HEK293T (cell line): ENCODE data around the gene MTMR12.

Experiments used
- CTCF ChIA-PET: fragments of 350-600 bp; formaldehyde crosslinking; extraction: SDS; loops from one replicate; lab custom pipeline; 2021; ENCODE audit warnings: antibody characterized with exemption, inconsistent platforms; lab: Yijun Ruan, JAX
- POLR2A ChIA-PET: fragments of 350-600 bp; formaldehyde crosslinking; extraction: SDS; loops from one replicate; lab custom pipeline; 2020; ENCODE audit warnings: antibody characterized with exemption, inconsistent platforms; lab: Yijun Ruan, JAX
- DNase-seq: peaks from one replicate; pipeline ENCODE4 v3.0.0; 2012; ENCODE audit warnings: mixed read lengths; ENCODE audit errors: extremely low spot score
- ARNT ChIP-seq: fragments of 450-650 bp; IDR thresholded peaks from 2 replicates; pipeline ENCODE4 v1.6.1; 2017; ENCODE audit warnings: mild to moderate bottlenecking
- BHLHE40 ChIP-seq: fragments of 450-650 bp; IDR thresholded peaks from 2 replicates; pipeline ENCODE4 v1.6.1; 2016; ENCODE audit warnings: mild to moderate bottlenecking, moderate library complexity, borderline replicate concordance
- CTBP1 ChIP-seq: fragments of 450-650 bp; IDR thresholded peaks from 2 replicates; pipeline ENCODE4 v1.6.1; 2016; ENCODE audit warnings: borderline replicate concordance
- ELF4 ChIP-seq: fragments of 450-650 bp; IDR thresholded peaks from 2 replicates; pipeline ENCODE4 v1.6.1; 2017; ENCODE audit warnings: antibody characterized with exemption
- FOXA1 ChIP-seq: fragments of 450-650 bp; IDR thresholded peaks from 2 replicates; pipeline ENCODE4 v1.6.1; 2016; ENCODE audit warnings: mild to moderate bottlenecking
- FOXK2 ChIP-seq: fragments of 450-650 bp; IDR thresholded peaks from 2 replicates; pipeline ENCODE4 v1.6.1; 2016; ENCODE audit warnings: mild to moderate bottlenecking
- FOXM1 ChIP-seq: fragments of 450-650 bp; IDR thresholded peaks from 2 replicates; pipeline ENCODE4 v1.6.1; 2017; ENCODE audit warnings: mild to moderate bottlenecking, borderline replicate concordance
- HDGF ChIP-seq: fragments of 450-650 bp; IDR thresholded peaks from 2 replicates; pipeline ENCODE4 v1.6.1; 2017; ENCODE audit warnings: antibody characterized with exemption, borderline replicate concordance
- L3MBTL2 ChIP-seq: fragments of 450-650 bp; conservative IDR thresholded peaks from 2 replicates; pipeline ENCODE4 v1.6.1; 2016; ENCODE audit warnings: mild to moderate bottlenecking
- LEF1 ChIP-seq: fragments of 450-650 bp; IDR thresholded peaks from 2 replicates; pipeline ENCODE4 v1.6.1; 2017; ENCODE audit warnings: mild to moderate bottlenecking, borderline replicate concordance
- NFRKB ChIP-seq: fragments of 450-650 bp; IDR thresholded peaks from 2 replicates; pipeline ENCODE4 v1.6.1; 2016; ENCODE audit warnings: mild to moderate bottlenecking, moderate library complexity
- PKNOX1 ChIP-seq: fragments of 450-650 bp; IDR thresholded peaks from 2 replicates; pipeline ENCODE4 v1.6.1; 2016
- SP1 ChIP-seq: fragments of 450-650 bp; IDR thresholded peaks from 2 replicates; pipeline ENCODE4 v1.6.1; 2017
- SUZ12 ChIP-seq: fragments of 450-650 bp; IDR thresholded peaks from 2 replicates; pipeline ENCODE4 v1.6.1; 2016; ENCODE audit warnings: mild to moderate bottlenecking
- TARDBP ChIP-seq: fragments of 450-650 bp; IDR thresholded peaks from 2 replicates; pipeline ENCODE4 v1.6.1; 2016
- ZNF384 ChIP-seq: fragments of 450-650 bp; IDR thresholded peaks from 2 replicates; pipeline ENCODE4 v1.6.1; 2016

The MTMR12 gene

GRCh38 chr5:32332966-32333365 is 20.2 kb upstream of the MTMR12 start:
- CTCF ChIA-PET = no interaction called here
- POLR2A ChIA-PET = no interaction called here
- DNase-seq = no peak
- TF ChIP-seq PKNOX1 (no peak), CTBP1 (no peak), SUZ12 (no peak), BHLHE40 (no peak)

DNA sequence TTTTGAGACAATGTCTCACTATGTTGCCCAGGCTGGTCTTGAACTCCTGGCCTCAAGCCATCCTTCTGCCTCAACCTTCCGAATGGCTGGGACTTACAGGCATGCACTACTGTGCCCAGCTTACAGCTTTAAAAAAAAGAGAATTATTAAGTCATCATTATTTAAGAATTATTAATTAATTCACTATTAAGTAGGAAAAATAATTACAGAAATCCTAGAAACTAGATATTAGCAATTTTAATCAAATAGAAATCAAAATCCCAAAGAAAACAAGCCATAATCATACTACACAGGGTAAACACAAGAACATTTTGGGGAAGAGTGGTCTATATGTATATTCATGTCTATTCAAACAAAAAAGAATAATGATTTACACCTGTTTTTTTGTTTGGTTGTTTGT is 19.6 kb upstream of the MTMR12 start:
- TF ChIP-seq FOXA1 (no peak), PKNOX1 (no peak), FOXM1 (no peak), FOXK2 (no peak), SUZ12 (no peak), LEF1 (no peak), L3MBTL2 (no peak), ELF4 (no peak)
- CTCF ChIA-PET = no interaction called here
- DNase-seq = no peak
- POLR2A ChIA-PET = interaction anchor here (1.2 kb wide), 1 partner anchor 158 kb away, joined by 3 read pairs; the partner anchor contains the start of gene GOLPH3

GRCh38 chr5:32331935-32332274 is 19.2 kb upstream of the MTMR12 start:
- no peak for DNase-seq
- POLR2A ChIA-PET = interaction anchor here (1.2 kb wide), 1 partner anchor 158 kb away, joined by 3 read pairs; the partner anchor contains the start of gene GOLPH3
- CTCF ChIA-PET = no interaction called here
- TF ChIP-seq SP1 = no peak
- no peak for TF ChIP-seq ARNT
- TF ChIP-seq CTBP1 = no peak
- no peak for TF ChIP-seq PKNOX1
- no peak for TF ChIP-seq L3MBTL2
- TF ChIP-seq NFRKB = no peak
- TF ChIP-seq SUZ12 = no peak
- TF ChIP-seq HDGF = no peak

GRCh38 chr5:32331217-32331934 is 18.6 kb upstream of the MTMR12 start:
- ChIA-PET CTCF (interaction anchor here (0.7 to 3.4 kb wide), 4 partner anchors 12 to 148 kb away, joined by 3 to 29 read pairs (median 4); no protein-coding TSS in a partner anchor), POLR2A (interaction anchor here (1.2 kb wide), 1 partner anchor 157 kb away, joined by 3 read pairs; the partner anchor contains the start of gene GOLPH3)
- DNase-seq = no peak
- no peak for TF ChIP-seq L3MBTL2
- no peak for TF ChIP-seq ARNT
- no peak for TF ChIP-seq ELF4
- TF ChIP-seq HDGF = no peak
- TF ChIP-seq TARDBP = no peak
- TF ChIP-seq ZNF384 = no peak
- TF ChIP-seq FOXA1 = no peak
- no peak for TF ChIP-seq FOXK2
- TF ChIP-seq SUZ12 = no peak
- no peak for TF ChIP-seq SP1
- no peak for TF ChIP-seq BHLHE40
- TF ChIP-seq FOXM1 = no peak
- TF ChIP-seq LEF1 = no peak

DNA sequence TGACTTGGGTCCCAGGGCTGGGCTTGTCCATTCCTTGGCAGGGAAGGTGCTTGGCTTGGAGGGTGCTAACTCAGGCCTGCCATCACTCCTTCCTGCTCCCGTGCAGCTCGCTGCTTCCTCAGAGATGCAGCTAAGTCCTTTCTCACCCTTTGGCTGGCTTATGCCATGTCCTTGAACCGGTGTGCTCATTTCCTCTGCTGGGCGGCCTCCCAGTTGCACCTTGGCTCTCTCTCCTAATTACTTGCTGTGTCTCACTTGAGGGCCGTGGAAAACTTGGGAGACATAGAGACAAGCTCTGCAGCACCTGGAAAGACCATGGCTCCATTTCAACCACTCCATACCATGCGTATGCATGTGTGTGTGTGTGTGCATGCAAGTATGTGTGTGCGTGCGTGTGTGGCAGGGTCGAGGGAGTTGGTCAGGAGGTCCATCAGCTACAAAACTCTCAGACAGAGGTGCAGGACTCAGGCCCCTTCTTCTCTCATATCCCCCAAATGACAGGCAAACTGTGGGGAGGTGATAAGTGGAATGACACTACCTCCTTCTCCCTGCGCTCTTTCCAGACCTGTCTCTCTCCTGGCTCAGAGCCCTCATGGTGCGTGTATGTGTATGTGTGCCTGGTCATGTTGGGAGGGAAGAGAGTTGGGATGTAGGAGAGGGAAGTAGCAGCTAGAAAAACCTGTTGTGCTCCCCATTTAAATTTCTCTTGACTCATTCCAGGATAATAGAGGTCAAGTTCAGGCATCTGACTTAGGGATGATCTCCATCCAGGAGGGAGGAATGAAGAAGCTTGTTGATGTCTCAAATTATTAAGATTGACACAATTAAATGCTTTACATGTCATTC is 17.6 kb upstream of the MTMR12 start:
- no peak for TF ChIP-seq BHLHE40
- POLR2A ChIA-PET = no interaction called here

DNA sequence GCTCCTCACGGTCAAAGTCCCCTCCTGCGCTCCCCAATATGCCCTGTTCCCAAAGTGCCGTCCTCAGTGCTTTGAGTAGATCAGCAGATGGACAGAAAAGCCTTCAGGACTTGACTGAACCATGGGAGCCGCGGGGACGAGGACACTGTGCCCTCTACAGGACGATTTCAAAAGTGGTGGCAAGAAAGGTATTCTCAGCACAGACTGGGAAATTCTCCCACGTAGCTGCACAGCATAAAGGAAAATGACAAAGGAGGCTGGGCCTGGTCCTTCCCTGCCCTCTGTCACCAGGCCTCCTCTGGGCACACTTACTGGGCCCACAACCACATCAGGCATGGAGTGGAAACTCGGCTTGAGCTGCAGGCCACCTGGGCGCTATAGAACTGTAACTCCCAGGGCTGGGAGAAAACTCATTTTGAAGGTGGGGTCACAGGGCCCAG is 16.7 kb upstream of the MTMR12 start:
- CTCF ChIA-PET = interaction anchor here (0.6 to 3.4 kb wide), 13 partner anchors 10 to 505 kb away, joined by 3 to 29 read pairs (median 4); no protein-coding TSS in a partner anchor
- POLR2A ChIA-PET = no interaction called here
- DNase-seq = peak; percentile 77
- TF ChIP-seq FOXM1 (no peak), TARDBP (no peak), ZNF384 (no peak), BHLHE40 (no peak), LEF1 (no peak), FOXA1 (no peak), FOXK2 (no peak), L3MBTL2 (no peak), NFRKB (no peak), ARNT (no peak), CTBP1 (no peak), HDGF (no peak), SP1 (no peak)

More for the DNA sequence above, 17.6 kb upstream of the MTMR12 start:
- no peak for DNase-seq
- CTCF ChIA-PET = interaction anchor here (0.6 to 3.4 kb wide), 11 partner anchors 9 to 506 kb away, joined by 3 to 29 read pairs (median 3); no protein-coding TSS in a partner anchor
